Erythroblast (primary cell): ENCODE results near the gene RBM42.

Source experiments
- GATA1 ChIP-seq: IDR thresholded peaks from 2 replicates; pipeline ENCODE4 v1.6.1; 2011; ENCODE audit warnings: low read depth, mild to moderate bottlenecking, control low read depth, low read length, moderate library complexity
- POLR2A ChIP-seq: IDR thresholded peaks from 2 replicates; pipeline ENCODE4 v1.6.1; 2011; ENCODE audit warnings: mild to moderate bottlenecking, low read length

DNA sequence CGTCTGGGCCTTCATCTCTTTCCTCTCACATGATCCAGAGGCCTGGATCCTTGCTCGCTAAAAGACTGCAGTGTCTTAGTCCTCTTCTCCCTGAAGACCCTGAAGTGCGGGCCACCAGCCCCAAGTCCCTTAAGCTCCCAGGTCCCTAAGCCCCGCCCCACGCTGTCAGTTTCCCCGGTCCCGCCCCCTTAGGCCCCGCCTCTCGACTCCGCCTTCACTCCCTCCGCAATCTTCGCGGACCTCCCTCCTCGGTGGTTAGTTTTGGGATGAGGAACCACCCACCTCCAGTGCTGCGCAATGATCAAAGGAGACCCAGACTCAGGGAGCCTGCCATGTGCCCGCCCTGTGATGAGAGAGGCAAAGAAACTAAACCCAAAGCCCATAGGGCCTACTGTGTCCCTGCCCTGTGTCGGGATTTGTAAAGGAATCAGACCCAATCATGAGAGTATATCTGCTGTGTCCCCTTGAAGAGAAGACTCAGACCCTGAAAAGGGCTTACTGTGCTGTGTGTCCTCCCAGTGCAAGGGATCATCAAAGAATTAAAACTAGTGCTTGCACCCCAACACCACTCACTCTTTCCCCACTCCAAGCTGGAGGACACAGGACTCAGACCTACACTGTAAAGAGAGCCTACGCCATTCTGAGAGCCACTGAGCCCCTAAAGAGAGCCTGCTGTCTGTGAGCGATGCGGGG is 16.3 kb downstream of the RBM42 start:
- no peak for TF ChIP-seq POLR2A
- TF ChIP-seq GATA1: no peak
